GM10847 (cell line): Measurements from ENCODE around the gene NAA35.

Experiments used
- POLR2A ChIP-seq: IDR thresholded peaks from 2 replicates; pipeline ENCODE4 v1.6.1; 2011; ENCODE audit not compliant: insufficient read length; ENCODE audit errors: extremely low read depth

The NAA35 gene

DNA sequence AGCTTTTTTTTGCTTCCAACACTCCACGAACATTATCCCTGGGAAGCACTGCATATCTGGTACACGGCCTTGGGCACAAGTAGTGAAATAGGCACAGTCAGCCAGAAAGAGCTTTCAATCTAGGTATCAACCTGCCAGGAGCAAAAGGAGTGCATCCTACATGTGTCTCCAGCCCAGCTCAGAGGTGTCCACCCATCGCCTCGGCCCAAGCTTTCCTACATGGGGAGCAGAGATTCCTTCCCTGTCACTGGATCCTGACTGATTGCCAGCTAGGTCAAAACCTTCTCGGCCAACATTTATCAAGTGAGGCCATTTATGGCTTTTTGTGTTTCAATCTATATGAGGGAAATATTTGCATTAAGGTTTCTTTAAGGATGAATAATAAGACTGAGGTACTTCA lies 102.6 kb downstream of the NAA35 start:
- no peak for TF ChIP-seq POLR2A

DNA sequence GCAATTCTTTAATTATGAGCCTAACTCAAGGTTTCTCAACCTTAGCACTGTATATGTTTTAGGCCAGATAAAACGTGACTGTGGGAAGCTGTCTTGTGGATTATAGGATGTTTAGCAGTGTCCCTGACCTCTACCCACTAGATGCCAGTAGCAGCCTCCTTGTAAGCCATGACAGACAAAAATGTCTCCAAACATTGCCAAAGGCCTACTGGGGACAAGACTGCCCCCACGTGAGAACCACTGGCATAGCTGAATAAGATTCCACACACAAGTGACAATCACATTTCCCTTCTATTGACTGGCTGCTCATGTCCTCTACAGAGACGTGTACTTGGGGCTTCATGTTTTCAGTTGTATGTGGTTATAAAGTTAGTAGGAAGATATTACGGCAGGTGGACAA lies 103.1 kb downstream of the NAA35 start:
- TF ChIP-seq POLR2A, result no peak

DNA sequence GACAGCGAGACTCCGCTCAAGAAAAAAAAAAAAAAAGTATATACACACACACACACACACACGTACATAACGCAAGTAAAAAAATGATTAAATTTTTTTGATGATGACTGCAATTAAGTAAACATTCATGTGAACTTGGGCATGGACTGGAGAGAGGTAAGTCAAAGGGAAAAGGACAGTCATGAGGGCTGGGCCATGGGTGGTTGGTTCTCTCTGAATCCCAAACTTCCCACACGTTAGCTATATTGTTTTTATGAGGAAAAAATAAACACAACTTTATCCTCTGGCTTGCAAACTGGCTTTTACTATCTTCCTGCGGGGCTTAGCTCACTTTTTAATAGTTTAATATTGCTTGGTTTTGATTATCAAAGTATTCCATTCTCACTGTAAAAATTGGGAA lies 104.7 kb downstream of the NAA35 start:
- TF ChIP-seq POLR2A, result no peak

DNA sequence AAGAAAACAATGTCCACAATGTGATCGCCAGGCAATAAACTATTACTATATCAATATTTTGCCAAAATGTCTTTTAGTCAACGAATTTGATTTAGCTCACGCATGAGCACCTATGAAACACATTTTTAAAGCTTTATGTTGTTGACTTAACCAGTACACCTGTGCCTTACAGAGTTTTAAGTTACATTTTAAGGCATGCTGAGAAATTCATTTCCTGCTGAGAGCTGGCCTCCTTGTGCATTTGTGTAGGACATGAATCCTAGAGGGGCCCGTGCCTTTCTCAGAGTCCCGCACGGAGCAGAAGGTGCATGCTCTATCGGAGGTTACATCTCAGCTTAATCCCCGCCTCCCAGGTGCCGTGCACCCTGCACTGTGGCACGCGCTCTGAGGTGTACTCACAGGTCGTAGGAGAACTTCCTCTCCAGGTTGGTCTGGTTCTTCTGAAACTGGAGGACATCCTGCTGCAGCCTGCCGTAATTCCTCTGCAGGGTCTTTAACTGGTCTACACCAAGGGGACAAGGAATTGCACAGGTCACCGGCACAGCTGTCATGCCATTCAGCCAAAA lies 105.2 kb downstream of the NAA35 start:
- TF ChIP-seq POLR2A, result no peak

DNA sequence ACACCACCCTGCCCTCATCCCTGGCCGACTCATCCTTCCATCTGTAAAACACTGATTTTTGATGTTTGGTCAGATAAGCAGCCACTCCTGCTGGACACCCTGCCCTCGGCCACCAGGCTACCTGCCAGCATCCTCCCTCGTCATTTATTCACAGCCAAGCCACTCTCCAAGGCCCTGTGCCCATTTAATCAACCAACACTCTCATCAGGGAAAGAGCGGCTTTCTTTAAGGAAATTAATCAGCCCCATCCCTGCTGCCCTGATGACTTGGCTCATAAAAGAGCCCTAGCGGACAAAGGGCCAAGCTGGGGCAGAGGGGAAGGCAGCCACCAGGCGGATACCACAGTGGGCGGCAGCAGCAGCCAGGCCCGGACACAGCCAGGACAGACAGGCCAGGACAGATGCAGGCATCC lies 106.0 kb downstream of the NAA35 start:
- no peak for TF ChIP-seq POLR2A

DNA sequence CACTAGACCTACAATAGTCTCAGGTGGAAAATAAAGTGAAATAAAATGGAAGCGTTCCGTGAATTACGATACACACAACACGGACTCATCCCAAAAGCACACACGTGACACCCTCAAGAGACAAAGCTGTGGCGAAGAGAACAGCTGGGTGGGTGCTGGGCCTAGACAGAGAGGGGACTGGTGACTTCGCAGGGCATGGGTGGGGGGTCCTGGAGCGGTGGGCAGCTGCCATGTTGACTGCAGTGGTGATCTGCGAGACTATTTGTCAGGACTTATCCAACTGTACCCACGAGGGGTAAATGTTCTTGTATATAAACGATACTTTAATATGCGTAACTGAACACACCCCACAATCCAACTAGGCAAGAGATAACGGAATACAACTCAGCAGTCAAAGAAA lies 106.4 kb downstream of the NAA35 start:
- TF ChIP-seq POLR2A, result no peak

DNA sequence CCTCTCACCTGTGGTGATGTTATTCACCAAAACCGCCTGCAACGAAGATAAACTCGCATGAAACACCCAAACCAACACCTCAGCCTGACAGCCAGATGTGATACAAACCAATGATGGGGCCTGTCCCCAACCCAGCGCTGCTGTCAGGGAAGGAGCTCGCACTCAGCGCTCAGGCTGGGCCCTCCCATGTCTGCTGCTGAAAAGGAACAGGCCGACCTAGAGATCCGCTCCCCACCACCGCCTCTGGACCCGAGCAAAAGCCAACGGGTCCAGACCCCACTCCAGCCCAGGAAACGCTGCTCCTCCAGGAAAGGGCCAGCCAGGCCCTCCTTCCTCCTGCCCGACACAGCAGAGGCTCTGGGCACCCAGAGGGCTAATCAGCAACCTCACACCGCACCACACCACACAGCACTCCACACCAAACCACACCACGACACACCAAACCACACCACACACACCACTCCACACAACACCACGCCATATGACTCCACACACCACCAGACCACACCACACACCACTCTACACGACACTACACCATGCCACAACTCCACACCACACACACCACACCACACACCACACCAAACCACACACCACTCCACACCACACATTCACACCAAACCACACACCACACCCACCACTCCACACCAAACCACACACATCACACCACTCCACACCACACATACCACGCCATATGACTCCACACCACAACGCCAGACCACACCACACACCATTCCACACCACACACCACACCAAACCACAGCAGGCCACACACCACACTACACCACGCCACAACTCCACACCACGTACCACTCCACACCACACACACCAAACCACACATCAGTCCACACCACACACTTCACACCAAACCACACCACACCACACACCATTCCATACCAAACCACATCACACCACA lies 111.9 kb downstream of the NAA35 start:
- no peak for TF ChIP-seq POLR2A

DNA sequence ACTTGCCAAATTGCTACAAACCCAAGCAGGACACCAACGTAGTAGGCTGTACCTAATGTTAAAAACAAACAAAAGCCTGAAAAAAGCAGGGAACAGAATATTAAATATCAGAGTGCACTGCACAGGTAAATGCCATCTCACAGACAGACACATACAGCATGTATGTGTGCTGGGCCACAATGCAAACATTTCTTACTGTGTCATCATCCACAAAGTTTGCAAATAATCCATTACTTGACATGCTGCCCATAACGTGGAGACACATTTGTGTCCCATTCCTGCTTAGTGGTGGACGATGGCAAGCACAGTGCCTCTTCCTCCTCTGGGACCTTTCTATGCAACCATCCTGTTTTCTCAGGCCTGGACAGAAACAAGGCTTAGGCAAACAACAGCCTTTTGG lies 113.7 kb downstream of the NAA35 start:
- TF ChIP-seq POLR2A, result no peak

DNA sequence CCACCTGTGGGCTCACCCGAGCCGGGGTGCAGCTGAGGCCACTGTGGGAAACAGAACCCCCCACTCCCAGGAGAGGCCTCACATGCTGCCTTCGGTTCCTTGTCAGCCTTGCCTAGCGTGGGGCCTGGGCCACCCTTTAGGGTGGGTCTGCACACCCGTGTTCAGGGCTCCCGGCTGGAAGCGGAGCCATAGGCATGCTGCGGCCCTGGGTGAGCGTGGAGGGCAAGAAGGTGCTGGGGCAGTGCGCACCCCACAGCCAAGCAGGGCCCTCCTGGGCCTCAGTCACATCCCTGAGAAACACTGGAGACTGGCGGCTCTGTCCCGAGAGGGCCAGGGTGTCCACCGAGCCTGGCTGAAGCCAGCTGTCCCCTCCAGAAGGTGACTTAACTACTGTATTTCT lies 116.5 kb downstream of the NAA35 start:
- no peak for TF ChIP-seq POLR2A

DNA sequence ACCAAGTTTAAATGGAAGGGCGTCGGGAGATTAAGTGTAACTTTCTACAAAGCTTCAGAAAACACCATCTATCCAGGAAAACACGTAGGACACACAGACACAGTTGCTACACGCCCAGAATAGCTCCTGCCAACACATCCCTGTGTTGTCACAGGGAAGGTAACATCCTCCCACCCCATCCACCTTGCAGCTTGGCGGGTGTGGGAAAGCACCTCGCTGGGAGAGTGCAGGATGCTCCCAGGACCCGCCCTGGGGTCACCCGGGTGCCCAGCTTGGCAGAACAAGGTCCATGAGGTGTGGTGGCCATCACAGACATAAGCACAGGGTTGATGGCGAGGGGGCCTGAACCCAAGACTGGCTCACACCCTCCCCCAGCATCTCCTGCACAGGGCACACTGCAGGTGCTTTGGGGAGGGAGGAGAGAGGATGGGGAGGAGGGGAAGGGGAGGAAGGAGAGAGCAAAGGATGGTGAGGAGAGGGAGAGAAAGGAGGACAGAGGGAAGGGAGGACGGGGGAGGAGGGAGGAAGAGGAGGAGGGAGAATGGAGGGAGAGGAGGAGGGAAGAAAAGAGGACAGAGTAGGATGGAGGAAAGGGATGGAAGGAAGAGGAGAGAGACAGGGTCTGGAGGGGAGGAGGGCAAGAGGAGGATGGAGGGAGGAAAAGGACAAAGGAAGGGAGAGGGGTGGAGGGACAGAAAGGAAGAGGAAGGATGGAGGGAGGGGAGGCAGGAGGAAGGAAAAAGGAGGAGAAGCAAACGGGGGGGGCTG lies 121.2 kb downstream of the NAA35 start:
- no peak for TF ChIP-seq POLR2A

DNA sequence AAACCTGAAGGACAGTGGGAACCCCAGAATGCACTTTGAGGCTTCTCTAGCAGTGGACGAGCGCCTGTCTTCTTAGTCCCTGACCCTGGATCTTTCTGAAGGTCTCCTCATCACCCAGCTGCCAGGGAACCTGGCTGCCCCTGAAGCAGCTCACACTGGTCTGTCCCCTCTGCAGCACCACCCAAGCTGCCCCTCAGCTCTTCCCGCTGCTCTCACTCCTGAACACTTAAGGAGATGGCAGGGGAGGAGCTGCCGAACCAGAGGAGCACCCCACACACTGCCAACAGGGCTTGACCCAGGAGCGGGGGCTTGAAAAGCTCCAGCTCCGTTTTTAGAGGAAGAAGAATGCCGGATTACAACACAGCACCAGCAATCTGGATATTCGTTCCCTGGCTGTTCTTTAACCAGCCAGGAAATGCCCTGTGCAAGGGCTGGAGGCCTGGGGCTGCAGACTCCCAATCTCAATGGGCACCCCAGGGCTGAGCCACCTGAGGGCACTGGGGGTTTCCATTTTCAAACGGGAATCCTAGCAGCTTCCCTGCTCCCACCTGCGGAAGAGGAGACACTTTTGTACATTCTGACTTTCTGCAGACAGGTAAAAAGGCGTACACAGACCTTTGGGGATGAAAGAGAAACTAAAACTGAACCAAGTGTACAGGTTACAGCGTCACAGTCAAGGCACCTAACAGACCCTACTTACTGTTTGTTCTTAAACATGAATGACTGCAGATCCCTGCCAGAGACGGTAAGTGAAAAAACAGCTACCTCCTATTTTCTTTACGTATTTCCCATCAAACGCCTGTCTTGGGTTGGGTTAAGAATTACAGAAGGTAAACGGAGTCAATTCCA lies 122.1 kb downstream of the NAA35 start:
- no peak for TF ChIP-seq POLR2A

DNA sequence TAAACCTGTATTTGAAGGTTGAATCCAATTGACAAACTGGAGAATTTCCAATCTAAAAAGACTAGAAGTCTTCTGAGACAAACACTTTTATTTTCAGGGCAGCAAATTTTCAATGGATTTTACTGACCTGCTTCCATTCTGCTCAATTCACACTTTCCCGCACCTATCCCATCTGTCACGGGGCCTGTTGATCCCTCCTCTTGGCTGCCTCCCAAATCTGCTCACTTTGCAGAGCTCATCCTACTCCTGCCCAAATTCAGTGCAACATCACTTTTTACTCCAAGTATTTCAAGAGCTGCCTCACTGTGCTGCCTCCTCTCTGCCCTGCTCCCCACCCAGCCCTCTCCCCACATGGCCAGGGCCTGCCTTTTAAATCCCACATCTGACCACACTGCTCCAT lies 123.3 kb downstream of the NAA35 start:
- no peak for TF ChIP-seq POLR2A

DNA sequence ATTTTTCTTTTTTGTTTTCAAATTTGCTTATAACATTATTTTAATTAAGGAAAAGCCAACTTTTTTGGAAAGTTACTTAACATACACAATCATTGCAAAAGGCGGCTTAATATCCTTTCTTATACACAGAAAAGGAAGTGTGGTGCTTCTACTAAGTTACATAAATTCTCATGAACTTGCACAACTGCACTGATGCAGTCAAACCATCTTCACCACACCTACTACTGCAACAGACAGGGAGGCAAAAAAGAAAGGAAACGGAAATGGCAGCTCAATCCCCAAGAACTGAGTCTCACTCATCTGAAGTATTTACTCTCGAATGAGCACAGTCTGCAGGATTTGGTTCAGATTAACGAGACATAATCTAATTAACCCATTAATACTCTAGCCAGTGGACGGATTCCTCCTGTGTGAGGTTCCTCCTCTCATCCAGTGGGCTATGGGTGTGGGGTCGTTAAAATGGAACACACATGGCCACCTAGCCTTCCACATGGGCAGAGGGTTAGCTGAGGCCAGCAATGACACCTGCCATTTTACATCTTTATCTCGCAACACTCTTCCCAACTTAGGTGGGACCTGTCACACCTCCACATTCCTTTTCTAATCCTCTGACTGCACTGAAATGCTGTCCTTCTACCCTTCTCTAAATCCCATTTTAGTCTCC lies 128.4 kb downstream of the NAA35 start:
- TF ChIP-seq POLR2A, result no peak
